Kasumi-1 (cell line): ENCODE measurements around the gene WBP11.
A peak's percentile ranks its signal among the peaks of the same experiment; 100 is the strongest.

Source experiments
- DNase-seq, 2 experiments: peaks; one replicate each; lab custom pipeline; 2025; lab: John Stamatoyannopoulos, UW

The WBP11 gene

GRCh38 chr12:14803011-14803829, at the start of gene WBP11, which contains the start of gene C12orf60:
WBP11 (minus strand) TSS chr12:14803478; CDS start chr12:14801383, 2,095 bp downstream.
C12orf60 (plus strand) TSS chr12:14803670; CDS start chr12:14822936, 19,266 bp downstream.
- DNase-seq = peak; percentile 95 to 96

DNA sequence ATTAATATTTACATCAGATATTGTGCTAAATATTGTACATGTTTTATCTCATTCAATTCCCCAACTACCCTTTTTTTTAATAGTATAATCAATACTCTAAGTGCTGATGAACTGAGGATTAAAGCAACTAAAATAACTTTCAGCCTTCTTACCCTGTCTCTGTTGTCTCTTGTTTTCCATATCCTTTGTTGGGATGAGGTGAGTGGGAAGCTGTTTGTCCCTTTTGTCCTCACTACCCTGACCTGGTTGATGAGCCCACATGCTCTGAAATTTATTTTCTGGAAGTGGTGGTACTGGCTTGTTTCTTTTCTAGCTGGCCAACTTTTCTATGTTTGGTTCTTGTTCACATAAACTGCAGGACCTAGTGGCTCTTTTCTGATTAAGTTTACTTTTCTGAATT, 49.6 kb upstream of the WBP11 start:
- DNase-seq = no peak

- DNase-seq = no peak
Observed at GRCh38 chr12:14850929-14851663, 47.8 kb upstream of the WBP11 start.

GRCh38 chr12:14849661-14850060, 46.4 kb upstream of the WBP11 start:
- DNase-seq = no peak

- no peak for DNase-seq
Observed at GRCh38 chr12:14846876-14847580, 43.8 kb upstream of the WBP11 start.

DNA sequence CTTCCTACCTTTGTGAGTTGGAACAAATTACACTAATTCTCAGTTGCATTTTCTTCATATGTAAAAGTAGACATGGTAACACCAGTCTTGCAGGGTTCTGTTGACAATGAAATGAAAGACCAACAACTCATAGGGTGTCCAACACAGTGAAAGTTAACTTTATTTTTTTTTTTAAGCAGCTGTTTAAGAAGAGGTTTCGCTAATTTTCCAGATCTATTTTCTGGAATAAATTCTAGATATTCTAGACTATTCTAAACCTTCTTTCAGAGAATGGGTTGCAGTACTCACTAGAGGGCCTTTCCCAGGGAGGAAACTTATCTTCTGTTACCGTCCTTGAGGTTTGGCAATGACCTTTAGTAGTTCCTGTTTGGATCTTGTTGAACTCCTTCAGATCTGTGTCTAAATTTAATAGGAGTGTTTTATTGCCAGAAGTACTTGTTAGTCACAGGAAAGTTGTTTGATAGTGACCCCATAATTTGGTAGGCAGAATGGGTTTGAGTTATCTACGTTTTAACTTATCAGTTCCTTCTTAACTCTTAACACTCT, 42.8 kb upstream of the WBP11 start:
- DNase-seq = peak in 1 of 2 experiments; percentile 14

DNA sequence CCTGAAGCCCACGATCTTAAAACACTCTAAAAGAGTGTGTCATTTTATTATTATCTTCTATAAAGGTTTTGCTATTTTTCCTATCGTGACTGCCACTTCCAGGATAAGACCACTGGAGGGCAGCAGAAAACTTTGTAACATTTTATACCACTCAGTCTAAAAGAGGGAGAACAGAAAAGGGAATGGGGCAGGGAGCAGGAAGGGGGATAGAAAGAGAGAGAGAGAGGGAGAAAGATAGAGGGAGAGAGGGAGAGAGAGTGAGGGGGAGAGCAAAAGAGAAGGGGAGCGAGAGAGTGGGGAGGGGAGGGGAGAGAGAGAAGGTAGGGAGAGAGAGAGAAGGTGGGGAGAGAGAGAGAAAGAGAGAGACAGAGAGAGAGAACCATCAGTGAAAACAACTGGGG, 42.1 kb upstream of the WBP11 start:
- peak; percentile 44 to 48 for DNase-seq

- DNase-seq = no peak
Observed at GRCh38 chr12:14844401-14844800, 41.1 kb upstream of the WBP11 start.

DNA sequence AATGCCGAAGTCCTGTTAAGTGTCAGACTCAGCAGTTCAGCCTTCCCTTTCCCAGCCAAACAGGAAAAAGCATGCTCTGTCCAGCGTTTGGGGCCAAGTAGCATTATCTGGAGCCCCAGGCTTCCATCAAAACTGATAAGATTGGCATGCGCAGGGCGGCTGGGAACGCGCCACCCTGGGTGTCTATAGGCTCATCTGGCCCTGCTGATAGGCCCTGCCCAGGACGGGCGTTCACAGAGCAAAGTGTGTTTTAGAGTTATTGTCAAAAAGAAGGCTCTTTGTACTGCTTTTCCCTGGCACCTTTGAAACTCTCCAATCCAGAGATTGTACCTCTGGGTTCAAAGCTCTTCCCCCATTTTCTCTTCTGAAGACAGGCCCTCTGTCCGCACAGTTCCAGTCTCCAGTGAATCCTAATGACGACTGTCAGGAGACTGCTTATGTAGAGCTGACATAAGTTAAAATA, 40.2 kb upstream of the WBP11 start, which contains the start of gene ART4:
TSS of gene ART4 (minus strand) at position 102 of the 463 bp plus-strand sequence. CDS start 413 bp downstream, outside the sequence.
- no peak for DNase-seq

GRCh38 chr12:14842315-14842714, 39.0 kb upstream of the WBP11 start:
- DNase-seq = no peak

GRCh38 chr12:14841761-14842160, 38.5 kb upstream of the WBP11 start:
- DNase-seq = no peak

DNA sequence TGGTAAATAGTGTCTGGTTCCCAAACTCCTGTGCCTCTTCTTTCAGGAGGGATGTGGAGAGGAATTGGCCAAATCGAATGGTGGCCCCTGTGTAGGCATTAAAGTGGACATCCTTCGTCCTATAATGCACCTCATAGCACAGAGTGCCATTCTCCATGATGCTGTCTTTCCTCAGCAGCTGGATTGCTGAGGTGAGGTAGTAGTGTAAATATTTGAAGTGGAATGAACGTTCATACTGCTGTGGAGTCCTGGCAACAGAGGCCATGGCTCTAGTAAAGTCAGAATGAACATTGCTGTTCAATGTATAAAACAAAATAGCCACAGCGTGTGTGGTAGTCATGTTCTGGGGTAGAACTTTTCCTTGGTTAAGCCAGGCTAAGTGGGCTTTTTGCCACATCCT, 37.3 kb upstream of the WBP11 start:
- no peak for DNase-seq

GRCh38 chr12:14839262-14839661, 36.0 kb upstream of the WBP11 start:
- no peak for DNase-seq

- DNase-seq = no peak
Observed at GRCh38 chr12:14836336-14837210, 33.3 kb upstream of the WBP11 start.

GRCh38 chr12:14834509-14834908, 31.2 kb upstream of the WBP11 start:
- DNase-seq = no peak

DNA sequence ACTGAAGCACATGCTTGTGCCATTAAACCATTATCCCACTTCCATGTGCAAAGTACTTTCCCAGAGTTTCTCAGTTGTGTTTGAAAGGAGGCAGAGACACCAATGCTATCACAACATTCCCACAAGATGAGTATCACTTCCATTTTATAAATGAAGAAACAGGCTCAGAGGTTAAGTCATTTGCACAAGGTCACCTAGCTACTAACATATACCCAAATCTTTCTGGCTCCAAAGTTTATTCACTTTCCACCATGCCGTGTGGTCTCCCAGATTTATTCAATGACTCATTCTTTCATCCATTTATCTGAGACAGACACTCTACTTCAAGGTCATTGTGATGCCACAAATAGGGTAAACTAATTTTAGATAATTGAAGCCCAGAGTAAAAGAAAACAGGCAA, 30.7 kb upstream of the WBP11 start:
- no peak for DNase-seq

GRCh38 chr12:14833336-14833735, 30.1 kb upstream of the WBP11 start:
- no peak for DNase-seq

DNA sequence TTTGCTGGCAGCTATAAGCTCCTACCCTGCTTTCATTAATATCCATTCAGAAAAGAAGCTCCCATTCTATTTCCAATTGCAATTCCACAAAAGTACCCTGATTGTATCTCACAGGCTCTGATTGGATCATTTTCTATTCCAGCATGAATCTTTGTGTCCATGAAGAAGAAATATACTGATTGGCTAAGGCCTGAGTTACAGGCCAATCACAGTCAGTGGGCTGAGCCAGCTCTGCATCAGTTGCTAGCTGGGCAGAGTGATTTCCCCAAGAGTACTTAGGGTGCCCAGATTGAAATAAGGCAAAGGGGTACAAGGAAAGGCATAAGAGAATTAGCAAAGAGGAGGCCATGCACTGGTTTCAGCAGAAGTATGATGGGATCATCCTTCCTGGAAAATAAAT, 25.6 kb upstream of the WBP11 start:
- DNase-seq = no peak

DNA sequence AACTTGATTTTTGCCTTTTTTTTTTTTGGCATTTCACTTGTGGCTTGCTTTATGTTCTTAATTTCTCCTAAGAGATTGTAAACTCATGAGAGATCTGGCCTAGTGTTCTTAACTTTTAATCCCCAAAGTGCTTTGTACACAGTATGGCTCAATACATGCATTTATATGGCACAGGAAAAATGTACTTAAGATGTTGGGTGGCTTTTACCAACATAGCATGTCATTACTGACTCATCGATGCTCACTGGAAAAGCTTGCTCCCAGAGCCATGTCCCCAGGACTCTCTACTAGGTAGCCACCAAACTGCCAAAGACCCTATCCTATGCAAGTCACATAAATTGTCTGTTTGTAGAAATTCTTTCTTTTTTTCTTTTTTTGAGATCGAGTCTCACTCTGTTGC, 23.8 kb upstream of the WBP11 start:
- DNase-seq = no peak

- no peak for DNase-seq
Observed at GRCh38 chr12:14826491-14826890, 23.2 kb upstream of the WBP11 start.

- DNase-seq = no peak
Observed at GRCh38 chr12:14825256-14825655, 22.0 kb upstream of the WBP11 start.
